Measurements from ENCODE around the gene SLC25A10. TPM values are rescaled to one million over a fixed set of nuclear protein-coding genes. Genes with fewer than 3 reads are reported as not detected.

The SLC25A10 gene
- total RNA-seq, 1 experiment from 2014 or later: 117 TPM

DNA sequence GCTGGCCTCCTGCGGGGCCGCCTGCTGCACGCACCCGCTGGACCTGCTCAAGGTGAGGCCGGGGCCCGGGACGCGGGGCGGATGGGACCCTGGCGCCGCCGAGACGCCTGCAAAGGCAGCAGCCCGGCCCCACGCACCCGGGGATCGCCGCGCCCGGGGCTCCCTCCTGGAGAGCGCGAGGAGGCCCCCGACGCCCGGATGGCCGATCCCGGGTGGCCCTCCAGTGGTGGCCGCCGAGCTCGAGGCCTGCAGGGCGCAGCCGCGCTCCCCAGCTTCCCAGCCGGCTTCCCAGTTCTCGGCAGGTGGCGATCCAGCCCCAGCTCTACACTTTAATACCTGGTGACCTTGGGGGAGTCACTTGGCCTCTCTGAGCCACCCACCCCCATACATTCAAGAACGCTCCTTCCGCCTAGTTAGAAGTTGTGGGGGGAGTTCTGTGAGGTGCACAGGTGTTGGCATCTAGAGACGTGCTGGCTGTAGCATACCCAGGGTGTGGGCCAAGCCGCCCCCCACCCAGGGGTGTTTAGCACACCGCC, 452 bp downstream of the SLC25A10 start:
- Histone ChIP-seq H3K9ac (ENCODE audit: low read length) (peak overlapping the region; percentile 77), H3K36me3 (ENCODE audit: low read depth, low read length) (peaks cover 13% of the 10 kb centered on the region; the same call in 1 of the 2 replicates), H3F3A (ENCODE audit: low read length, unreplicated experiment) (peaks cover 8% of the 10 kb centered on the region), H4K20me1 (ENCODE audit: low read length) (0 out of 2 replicates have a peak, but pooled peaks cover 5% of the 10 kb centered on the region), H3K9me2 (replicated peaks; ENCODE audit: low read length) (no peaks in the 10 kb centered on the region), H3K27ac (ENCODE audit: low read length) (peak overlapping the region; percentile 15; the same call in 1 of the 2 replicates), H3K9me3 (ENCODE audit: low read length) (no peaks in the 10 kb centered on the region), H2AFZ (ENCODE audit: low read length) (no peak overlapping the region), H3K4me1 (ENCODE audit: insufficient read depth, low read length) (peaks cover 37% of the 10 kb centered on the region), H3K27me3 (ENCODE audit: low read length) (no peaks in the 10 kb centered on the region), H3K79me2 (ENCODE audit: low read length) (peaks cover 33% of the 10 kb centered on the region), H3K4me3 (ENCODE audit: low read length) (peak overlapping the region; percentile 89), H3K4me2 (ENCODE audit: low read length) (peak overlapping the region; percentile 99)
- ATAC-seq (peak; percentile 25), DNase-seq (peak; percentile 25)
- intact Hi-C loops (cut with micrococcal nuclease): no loop called here
- POLR2A ChIA-PET (ENCODE audit: unreplicated experiment): interaction anchor here (0.5 to 1.0 kb wide), 3 partner anchors 9 to 203 kb away, joined by 4 to 10 read pairs (median 9); no protein-coding TSS in a partner anchor
- CTCF ChIA-PET: no interaction called here
- BruUV-seq (replicated peaks): no TSS peak
- TF ChIP-seq EZH2 (IDR thresholded peaks at IDR 0.05; ENCODE audit: low read length, unreplicated experiment) (no peak), EZH2phosphoT487 (IDR thresholded peaks at IDR 0.05; ENCODE audit: borderline replicate concordance, low read length) (no peak), CTCF (conservative IDR thresholded peaks at IDR 0.05; ENCODE audit: low read depth, low read length) (no peak; the same call in 1 of the 2 replicates)

- Histone ChIP-seq H3K9ac (ENCODE audit: low read length) (peak overlapping the region; percentile 77), H3F3A (ENCODE audit: low read length, unreplicated experiment) (peaks cover 8% of the 10 kb centered on the region), H3K9me2 (replicated peaks; ENCODE audit: low read length) (no peaks in the 10 kb centered on the region), H3K27me3 (ENCODE audit: low read length) (no peaks in the 10 kb centered on the region), H2AFZ (ENCODE audit: low read length) (0 out of 2 replicates have a peak overlapping the region, but pooled peaks have one; percentile 21), H3K4me1 (ENCODE audit: insufficient read depth, low read length) (peaks cover 37% of the 10 kb centered on the region), H3K36me3 (ENCODE audit: low read depth, low read length) (peaks cover 8% of the 10 kb centered on the region; the same call in 1 of the 2 replicates), H4K20me1 (ENCODE audit: low read length) (no peaks in the 10 kb centered on the region), H3K79me2 (ENCODE audit: low read length) (peaks cover 33% of the 10 kb centered on the region), H3K9me3 (ENCODE audit: low read length) (no peaks in the 10 kb centered on the region), H3K4me3 (ENCODE audit: low read length) (peak overlapping the region; percentile 89), H3K4me2 (ENCODE audit: low read length) (peak overlapping the region; percentile 99), H3K27ac (ENCODE audit: low read length) (peak overlapping the region; percentile 15)
- intact Hi-C loops (cut with micrococcal nuclease): no loop called here
- TF ChIP-seq CTCF (conservative IDR thresholded peaks at IDR 0.05; ENCODE audit: low read depth, low read length) (no peak), EZH2phosphoT487 (IDR thresholded peaks at IDR 0.05; ENCODE audit: borderline replicate concordance, low read length) (no peak), EZH2 (IDR thresholded peaks at IDR 0.05; ENCODE audit: low read length, unreplicated experiment) (no peak)
- BruUV-seq (replicated peaks): TSS peak; percentile 5
- ChIA-PET POLR2A (ENCODE audit: unreplicated experiment) (interaction anchor here (0.5 to 1.0 kb wide), 3 partner anchors 9 to 32 kb away, joined by 9 to 16 read pairs (median 10); no protein-coding TSS in a partner anchor), CTCF (interaction anchor here (0.6 to 0.7 kb wide), 3 partner anchors 15 to 156 kb away, joined by 6 to 9 read pairs (median 6); no protein-coding TSS in a partner anchor)
- DNase-seq (peak; percentile 25), ATAC-seq (peak; percentile 4; the same call in 1 of the 2 replicates)
Measured at GRCh38 chr17:81713004-81713555, 996 bp downstream of the SLC25A10 start.

Data from PC-3 (cell line).